ENCODE measurements around the gene CTR9. TPM values are rescaled to one million over a fixed set of nuclear protein-coding genes. Genes with fewer than 3 reads are reported as not detected.

The CTR9 gene
- polyA plus RNA-seq, result 10 to 100 TPM in 2 of 3 donors, 1 to 10 TPM in 1; 8.2 to 15.3 (median 13.9) TPM

DNA sequence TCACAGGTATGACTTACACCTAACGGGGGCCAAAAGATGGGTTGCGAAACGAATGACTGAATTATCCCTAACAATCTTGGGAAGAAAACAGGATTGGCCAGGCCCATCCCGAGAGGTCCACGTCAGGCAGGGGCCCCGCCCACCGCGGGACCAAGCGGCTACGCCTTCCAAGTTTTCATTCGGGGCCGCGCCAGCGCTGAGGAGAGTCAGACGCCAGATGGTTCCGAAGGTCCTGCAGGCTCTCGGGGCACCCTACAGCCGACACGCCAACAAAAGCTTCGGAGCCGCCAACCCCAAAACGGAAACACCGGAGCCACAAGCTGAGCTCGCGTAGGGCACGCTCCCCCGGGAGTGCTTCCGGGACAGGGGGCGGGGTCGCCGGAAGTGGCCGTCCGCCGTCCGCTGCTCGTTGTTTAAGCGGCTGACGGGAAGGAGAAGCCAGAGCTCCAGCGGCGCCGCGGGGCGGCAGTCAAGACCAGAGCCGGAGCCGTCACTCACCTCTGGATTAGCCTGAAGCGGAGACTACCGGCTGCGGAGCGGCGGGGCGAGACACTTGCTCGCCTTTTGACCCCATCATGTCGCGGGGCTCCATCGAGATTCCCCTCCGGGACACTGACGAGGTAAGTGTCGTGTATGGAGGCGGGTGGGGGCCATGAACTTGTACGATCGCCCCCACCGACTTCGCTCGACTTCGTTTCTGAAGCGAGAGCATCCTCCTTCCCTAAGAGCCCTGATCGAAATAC is at the start of gene CTR9:
TSS of gene CTR9 (plus strand) at position 409 of the 743 bp plus-strand sequence. CDS start at position 576, 167 bp downstream.
- 0 to 1% (median 0%) methylated on average over 66 to 67 of the region's 67 CpGs for WGBS, 3 donors
- H3K27ac ChIP-seq (ENCODE audit: low read depth, low read length), result no peak within 1 kb of the TSS

DNA sequence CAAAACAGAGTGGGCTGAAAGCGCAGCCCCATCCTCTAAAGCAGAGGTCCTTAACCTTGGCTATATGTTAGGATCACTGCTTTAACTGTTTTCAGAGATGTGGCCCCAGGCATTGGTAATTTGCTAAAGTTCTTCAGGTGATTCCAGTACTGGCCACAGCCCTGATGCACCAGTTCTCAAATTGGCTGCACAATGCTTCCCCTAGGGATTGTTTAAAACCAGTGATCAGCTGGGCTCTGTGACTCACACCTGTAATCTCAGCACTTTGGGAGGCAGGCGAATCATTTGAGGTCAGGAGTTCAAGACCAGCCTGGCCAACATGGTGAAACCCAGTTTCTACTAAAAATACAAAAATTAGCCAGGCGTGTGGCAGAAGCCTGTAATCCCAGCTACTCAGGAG is 49.1 kb upstream of the CTR9 start:
- 88 to 92% (median 91%) methylated on average over 3 of the region's 3 CpGs for WGBS, 3 donors

DNA sequence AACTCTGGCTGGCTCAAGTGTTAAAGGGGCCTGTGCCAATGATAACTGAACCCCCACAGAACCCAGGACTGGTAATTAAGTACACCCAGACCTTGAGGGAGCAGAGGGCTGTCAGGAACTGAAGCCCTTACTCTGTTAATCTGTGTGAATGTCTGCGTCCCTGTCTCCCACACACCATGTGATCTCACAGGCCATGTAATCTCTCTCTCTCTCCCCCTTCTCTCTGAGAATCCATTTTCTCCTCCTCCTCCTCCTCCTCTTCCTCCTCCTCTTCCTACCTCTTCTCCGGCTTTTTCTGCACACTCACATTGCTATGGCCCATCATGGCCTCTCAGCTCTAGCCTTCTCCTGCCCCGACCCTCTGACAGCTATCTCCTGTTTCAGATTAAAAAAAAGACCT is 42.9 kb upstream of the CTR9 start:
- 78 to 83% (median 79%) methylated on average over 3 of the region's 3 CpGs for WGBS, 3 donors
- no peak overlapping the region for H3K27ac ChIP-seq (ENCODE audit: low read depth, low read length)

More for the DNA sequence above, 49.1 kb upstream of the CTR9 start:
- H3K27ac ChIP-seq (ENCODE audit: low read depth, low read length), result no peak overlapping the region

DNA sequence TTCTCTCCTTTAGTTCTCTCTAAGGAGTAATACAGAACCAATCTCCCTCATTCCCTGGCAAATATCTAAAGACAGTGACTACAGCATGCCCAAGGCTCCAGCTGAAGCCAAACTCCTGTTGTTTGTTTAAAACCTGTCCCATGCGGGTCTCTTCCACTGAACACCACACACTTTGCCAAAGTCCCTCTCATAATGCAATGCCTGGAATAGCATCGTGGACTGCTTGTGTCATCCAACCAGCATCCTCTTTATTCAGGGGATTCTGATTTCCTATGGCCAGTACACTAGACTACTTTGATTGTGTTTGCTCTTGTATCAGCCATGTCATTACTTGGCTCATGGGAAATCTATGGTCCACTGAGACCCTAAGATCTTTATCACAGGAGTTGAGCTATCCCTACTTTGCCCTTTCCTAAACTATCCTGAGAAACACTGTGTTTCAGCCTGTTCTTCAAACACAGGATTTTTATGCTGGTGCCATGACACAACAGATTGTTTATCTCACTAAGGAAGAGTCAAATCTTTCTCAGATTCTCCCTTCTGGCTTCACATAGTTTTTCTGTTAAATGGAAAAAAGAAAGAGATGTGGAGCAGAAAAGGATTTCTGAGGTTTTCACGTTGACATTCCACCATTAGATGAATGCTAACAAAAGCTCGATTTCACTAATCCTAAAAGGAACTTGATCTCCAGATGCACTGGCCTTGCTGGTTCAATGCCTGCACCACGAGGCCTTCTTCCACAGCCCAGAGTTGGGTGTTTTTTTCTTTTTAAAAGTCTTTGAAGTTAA is 41.6 kb upstream of the CTR9 start:
- no peak overlapping the region for H3K27ac ChIP-seq (ENCODE audit: low read depth, low read length)

DNA sequence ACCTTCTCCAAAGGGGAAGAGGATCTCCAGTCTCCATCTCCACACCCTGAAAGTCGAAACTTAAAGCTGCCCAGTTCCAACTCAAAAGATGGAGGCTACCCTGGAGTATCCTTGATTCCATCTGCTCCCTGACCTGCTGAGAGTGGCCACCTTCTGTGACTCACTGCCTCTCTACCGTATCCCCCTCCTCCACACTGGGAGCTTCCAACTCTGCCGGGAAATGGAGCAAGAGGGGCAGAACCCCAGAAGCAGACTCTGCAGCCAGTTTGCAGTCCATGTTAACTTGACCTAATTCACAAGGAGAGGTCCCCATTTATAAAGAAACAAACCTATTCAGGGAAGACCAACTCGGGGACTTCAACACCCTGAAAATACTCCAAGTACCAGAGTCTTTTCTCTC is 35.5 kb upstream of the CTR9 start:
- H3K27ac ChIP-seq (ENCODE audit: low read depth, low read length), result no peak overlapping the region
- WGBS, 3 donors, result 70 to 85% (median 77%) methylated on average over 4 of the region's 4 CpGs

More for the DNA sequence above, 41.6 kb upstream of the CTR9 start:
- WGBS, 3 donors, result 62 to 73% (median 64%) methylated on average over 5 of the region's 5 CpGs

DNA sequence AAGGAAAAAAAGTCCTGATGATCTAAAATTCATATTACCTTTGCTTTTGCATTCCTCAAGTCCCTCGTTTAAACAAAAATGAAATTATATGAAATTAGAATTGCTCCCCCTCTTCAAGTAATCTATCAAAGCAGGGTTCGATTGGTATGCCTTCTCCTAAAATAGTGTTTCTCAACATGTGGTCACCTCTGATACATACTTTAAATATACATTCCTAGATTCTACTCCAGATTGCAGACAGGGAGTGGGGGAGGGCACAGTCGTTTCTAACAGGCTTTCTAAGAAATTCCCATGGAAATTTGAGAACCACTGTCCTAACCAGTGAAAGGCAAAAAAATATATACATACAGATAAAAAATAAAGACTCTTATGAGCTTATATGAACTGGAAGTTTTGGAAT is 34.9 kb upstream of the CTR9 start:
- H3K27ac ChIP-seq (ENCODE audit: low read depth, low read length), result no peak overlapping the region
- WGBS, 3 donors, result 50 to 69% (median 66%) methylated on average over 3 of the region's 3 CpGs

DNA sequence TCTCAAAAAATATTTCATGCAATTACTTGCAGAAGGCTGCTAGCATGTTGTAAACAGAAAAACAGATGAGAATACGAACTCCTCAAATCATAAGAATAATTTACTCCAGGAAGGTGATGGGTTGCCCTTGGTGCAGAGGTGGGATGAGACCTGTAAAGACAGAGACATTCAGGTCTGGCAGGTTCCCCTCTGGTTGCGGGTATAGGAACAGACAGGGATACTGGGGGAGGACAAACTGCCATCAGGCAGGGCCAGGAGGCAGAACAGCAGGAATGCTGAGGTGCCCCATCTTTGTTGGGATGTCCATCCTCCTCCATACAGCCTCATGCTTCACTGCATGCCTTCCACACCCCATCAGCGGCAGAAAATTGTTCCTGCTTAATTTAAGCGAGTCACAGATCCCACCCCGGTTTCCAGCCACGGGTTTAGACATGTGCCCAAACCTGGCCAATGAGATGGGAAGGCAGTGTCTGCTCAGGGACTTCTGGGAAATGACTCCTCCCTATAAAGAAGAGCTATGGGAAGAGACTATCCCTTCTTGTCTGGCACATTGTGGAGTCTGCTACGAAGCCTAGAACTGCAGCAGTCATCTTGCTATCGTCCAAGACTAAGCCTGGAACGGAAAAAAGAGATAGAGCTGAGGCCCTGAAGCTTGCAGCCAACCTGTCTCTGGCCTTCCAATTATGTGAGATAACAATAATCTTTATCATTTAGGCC is 34.3 kb upstream of the CTR9 start:
- H3K27ac ChIP-seq (ENCODE audit: low read depth, low read length), result no peak overlapping the region
- WGBS, 3 donors, result 83 to 90% (median 89%) methylated on average over 9 of the region's 9 CpGs

DNA sequence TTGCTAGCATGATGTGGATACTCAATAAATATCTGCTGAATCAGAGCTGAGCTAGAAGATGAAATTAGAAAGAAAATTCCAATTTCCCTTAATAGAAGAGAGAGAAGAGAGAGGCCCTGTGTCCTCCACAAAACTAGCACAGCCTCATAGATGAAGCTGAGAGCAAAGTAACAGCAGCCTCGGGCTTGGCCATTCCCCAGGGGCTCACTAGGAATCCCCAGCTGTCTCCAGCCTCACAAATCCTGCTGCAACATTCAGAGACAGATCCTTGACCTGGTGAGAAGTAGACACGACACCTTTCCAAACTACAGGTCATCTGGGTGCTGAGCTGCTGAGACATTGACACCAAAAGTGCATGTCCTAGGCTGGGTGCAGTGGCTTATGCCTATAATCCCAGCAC is 31.4 kb upstream of the CTR9 start:
- H3K27ac ChIP-seq (ENCODE audit: low read depth, low read length), result no peak overlapping the region
- 72 to 90% (median 81%) methylated on average over 2 of the region's 2 CpGs for WGBS, 3 donors

DNA sequence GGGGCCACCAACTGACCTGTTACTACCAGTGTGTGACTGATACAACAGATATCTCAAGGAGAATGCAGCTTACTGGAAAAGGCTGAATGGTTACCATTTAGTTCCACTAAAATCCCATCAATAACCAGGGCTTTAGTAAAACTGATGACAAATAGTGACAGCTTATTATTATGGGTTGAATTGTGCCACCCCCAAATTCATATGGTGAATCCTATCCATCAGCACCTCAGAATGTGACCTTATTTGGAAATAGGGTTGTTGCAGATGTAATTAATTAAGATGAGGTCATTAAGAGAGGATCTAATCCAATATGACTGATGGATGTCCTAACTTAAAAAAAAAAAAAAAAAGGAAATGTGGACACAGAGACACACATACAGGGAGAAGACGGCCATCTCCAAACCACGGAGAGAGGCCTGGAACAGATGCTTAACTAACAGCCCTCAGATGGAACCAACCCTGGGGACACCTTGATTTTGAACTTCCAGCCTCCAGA is 30.1 kb upstream of the CTR9 start:
- no peak overlapping the region for H3K27ac ChIP-seq (ENCODE audit: low read depth, low read length)
- WGBS, 3 donors, result 76 to 80% (median 78%) methylated on average over 2 of the region's 2 CpGs

DNA sequence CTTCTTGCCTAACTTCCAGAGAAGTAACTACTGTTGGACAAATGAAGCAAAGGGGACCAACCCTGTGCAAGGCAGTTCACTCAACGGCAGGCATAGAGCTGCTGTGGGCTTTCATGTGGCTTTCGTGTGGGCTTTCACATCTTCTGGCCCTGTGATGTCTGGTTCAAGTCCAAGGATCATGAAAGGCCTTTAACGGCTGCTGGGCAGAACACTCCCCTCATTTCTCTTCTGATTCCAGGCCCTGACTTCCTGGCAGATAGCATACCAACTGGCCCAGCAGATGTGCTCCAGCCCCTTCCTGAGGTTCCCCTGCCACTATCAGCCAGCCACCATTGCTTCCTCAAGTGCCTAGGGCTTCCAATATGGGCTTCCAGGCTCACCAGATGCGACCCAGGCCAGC is 28.7 kb upstream of the CTR9 start:
- no peak overlapping the region for H3K27ac ChIP-seq (ENCODE audit: low read depth, low read length)
- 51 to 84% (median 55%) methylated on average over 4 of the region's 4 CpGs for WGBS, 3 donors

DNA sequence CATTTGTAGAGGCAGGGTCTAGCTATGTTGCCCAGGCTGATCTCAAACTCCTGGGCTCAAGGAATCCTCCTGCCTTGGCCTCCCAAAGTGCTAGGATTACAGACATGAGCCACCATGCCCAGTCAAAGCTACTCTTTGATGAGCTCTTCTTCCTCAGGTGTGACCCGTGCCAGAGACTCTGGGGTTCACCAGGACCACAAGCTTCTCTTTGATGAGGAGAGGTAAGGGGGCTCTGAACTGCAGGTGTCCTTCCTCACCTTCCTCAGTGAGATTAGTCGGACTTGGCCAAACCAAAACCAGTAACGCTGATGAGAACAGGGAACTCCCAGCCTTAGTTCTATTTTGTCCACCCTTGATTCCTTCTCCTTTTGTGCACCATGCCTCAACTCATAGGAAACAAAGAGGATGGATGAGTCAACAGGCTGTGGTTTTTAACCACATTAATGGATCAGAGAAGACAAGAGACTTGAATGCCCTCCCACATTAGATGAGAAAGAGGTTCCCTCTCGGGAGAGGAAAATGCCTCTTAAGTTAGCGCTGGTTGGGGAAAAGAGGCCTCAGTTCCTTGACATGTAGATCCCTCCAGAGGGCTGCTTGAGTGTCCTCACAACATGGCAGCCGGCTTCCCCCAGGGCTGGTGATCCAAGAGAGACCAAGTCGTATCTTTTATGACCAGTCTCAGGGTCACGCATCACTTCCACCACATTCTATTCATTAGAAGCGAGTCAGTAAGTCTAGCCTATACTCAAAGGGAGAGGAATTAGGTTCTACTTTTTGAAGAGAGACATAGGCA is 25.7 kb upstream of the CTR9 start:
- no peak overlapping the region for H3K27ac ChIP-seq (ENCODE audit: low read depth, low read length)
- WGBS, 3 donors, result 75 to 84% (median 75%) methylated on average over 9 of the region's 9 CpGs

DNA sequence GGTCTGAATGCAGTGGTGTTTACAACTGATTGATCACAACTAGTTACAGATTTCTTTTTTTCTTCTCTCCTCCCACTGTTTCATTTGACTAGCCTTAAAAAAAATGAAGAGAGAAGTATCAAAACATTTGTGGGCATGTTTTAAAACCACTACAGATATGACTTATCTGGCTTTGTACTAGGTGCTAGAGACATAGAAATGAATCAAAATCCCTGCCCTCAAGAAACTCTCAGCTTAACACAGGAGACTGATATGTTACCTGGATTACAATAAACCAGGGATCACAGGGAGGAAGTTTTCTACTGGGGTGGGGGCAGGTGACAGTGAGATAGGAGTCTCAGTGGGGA is 25.2 kb upstream of the CTR9 start:
- no peak overlapping the region for H3K27ac ChIP-seq (ENCODE audit: low read depth, low read length)

DNA sequence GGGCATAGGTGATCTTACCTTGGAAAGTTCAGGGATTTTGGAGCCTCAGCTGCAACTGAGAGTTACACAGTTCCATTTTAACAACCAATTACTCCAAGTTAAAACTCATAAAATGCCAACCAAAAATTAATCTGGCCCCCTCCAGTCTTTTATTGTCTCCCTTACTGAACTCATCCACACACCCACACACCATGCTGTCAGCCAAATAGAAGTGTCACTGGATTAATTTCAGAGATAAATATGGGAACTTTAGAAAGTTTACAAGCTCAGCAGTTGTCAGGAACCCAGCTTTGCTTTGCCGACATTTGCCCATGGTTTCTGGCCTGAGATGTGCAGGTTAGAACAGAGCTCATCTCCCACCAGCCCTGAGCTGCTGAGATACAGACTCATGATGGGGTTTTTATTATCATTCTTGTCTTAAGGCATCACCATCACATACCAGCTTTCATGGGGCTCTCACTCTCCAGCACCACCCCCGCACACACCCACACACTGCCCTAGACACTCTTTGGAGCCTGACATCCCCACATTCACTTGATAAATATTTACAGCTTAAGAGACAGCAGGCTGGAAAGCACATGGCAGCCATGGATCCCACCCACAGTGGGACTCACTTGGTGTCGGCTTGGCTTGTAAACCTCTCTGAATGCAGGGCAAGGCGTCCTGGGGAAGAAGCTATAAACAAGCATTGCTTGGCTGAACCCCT is 23.7 kb upstream of the CTR9 start:
- H3K27ac ChIP-seq (ENCODE audit: low read depth, low read length), result no peak overlapping the region
- 71 to 81% (median 77%) methylated on average over 4 of the region's 4 CpGs for WGBS, 3 donors

DNA sequence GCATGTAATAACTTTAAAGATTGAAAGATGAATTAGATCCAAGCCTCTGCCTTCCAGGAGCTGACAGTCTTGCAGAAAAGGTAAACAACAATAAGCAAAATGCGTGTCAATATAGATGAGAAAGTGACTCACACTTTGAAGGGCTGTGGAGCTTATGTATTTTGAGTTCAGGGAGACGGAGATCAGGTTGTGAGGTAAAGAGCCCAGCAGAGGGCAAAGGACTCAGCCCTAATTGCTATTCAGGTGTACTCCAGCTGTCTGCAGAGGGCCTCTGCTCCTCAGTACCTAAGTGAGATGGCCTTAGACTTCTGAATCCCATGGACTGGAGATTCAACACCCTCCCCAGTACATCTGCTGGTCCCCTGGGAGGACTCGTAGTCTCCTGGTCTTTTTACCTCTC is 22.9 kb upstream of the CTR9 start:
- whole genome bisulfite sequencing, 3 donors, result 81 to 91% (median 89%) methylated on average over 3 of the region's 3 CpGs

DNA sequence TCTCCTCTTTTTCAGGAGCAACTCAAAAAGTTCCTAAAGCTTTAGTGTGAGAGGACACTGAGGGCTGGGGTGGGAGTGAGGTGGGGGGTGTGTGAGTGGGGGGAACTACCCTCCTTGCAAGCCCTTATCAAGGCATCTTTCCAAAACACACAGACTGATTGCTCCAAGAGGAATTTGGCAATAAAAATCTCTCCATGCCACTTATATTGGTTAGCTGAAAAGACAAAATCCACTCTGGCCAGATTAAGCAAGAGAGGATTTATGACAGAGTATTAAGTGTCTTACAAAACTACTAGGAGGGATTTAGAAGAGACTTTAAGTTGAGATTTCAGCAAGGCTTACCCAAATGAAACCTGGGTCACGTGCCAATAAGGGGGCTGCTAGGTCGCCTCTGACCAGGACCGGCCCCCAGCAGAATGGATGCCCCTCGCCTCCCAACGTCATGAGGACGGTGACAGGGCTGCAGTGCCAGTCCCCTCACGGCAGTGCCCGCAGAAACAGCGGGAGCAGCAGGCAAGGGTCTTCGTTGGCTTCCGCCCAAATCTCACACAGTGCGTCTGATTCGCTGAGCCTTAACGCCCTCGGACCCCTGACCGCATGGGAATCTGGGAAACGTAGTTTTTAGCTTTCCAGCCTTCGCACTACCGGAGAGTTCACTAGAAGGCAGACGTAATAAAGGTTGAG is 22.1 kb upstream of the CTR9 start:
- no peak overlapping the region for H3K27ac ChIP-seq (ENCODE audit: low read depth, low read length)
- 25 to 69% (median 67%) methylated on average over 20 of the region's 20 CpGs for WGBS, 3 donors

More for the DNA sequence above, 22.9 kb upstream of the CTR9 start:
- no peak overlapping the region for H3K27ac ChIP-seq (ENCODE audit: low read depth, low read length)

DNA sequence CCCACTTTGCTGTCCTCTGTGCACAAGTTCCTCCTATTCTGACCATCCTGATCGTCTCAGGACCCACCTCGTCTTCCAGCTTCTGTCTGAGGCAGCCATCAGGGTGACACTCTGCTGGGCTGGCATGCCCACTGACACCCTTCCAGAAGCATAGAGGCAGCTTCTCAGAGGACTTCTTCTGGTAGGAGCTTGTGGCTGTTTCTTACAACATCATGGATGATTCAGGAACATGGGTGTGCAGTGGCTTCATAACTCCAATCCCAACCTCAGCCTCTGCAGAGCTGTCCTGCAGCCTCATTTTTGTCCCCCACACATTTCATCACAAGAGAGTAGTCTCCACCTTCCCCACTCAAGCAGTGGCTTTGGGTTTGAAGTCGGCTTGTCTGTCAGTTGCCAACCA is 20.9 kb upstream of the CTR9 start:
- no peak overlapping the region for H3K27ac ChIP-seq (ENCODE audit: low read depth, low read length)
- 74 to 88% (median 86%) methylated on average over 3 of the region's 3 CpGs for WGBS, 3 donors

DNA sequence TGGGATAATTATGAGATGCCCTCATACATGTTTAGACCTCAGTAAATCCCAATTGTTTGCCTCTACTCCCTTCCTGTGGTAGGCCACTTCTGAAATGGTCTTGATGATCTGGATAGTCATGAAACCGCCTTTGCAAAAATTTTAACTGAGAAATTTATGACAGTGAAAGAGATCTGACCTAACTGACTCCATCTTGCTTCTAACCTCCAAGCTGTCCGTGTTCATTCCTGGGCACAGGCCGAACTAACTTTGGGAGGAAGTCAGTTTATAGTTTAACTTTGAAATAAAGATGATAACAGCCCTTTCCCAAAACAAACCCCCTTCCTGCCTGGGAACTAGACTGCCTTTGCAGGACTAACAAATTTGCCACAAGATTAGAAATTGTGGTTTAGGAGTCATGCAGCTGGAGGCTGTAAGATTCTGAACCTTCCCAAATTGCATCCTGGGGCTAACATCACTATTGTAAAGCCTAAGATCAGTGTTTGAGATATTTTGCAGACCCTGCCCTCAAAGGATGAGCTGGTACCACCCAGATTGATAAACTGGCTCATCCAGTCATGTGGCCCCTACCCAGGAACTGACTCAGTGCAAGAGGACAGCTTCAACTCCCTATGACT is 19.9 kb upstream of the CTR9 start:
- 74 to 83% (median 82%) methylated on average over 3 of the region's 3 CpGs for WGBS, 3 donors
- no peak overlapping the region for H3K27ac ChIP-seq (ENCODE audit: low read depth, low read length)

All from adipose tissue (tissue), 3 donors.